GM12873 (cell line): ENCODE data around the gene L3MBTL2.

ENCODE experiments used
- TF ChIP-seq, protein P1 (sequence below): IDR thresholded peaks from 2 replicates; pipeline ENCODE4 v1.5.1; 2012; ENCODE audit warnings: low read depth, mild to moderate bottlenecking, moderate library complexity, low read length, control low read depth; ENCODE audit not compliant: insufficient read depth; ENCODE audit errors: missing control alignments

Gene L3MBTL2

GRCh38 chr22:41245917-41246499 is 40.9 kb downstream of the L3MBTL2 start:
- TF ChIP-seq, protein P1, sequence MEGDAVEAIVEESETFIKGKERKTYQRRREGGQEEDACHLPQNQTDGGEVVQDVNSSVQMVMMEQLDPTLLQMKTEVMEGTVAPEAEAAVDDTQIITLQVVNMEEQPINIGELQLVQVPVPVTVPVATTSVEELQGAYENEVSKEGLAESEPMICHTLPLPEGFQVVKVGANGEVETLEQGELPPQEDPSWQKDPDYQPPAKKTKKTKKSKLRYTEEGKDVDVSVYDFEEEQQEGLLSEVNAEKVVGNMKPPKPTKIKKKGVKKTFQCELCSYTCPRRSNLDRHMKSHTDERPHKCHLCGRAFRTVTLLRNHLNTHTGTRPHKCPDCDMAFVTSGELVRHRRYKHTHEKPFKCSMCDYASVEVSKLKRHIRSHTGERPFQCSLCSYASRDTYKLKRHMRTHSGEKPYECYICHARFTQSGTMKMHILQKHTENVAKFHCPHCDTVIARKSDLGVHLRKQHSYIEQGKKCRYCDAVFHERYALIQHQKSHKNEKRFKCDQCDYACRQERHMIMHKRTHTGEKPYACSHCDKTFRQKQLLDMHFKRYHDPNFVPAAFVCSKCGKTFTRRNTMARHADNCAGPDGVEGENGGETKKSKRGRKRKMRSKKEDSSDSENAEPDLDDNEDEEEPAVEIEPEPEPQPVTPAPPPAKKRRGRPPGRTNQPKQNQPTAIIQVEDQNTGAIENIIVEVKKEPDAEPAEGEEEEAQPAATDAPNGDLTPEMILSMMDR, result no peak

DNA sequence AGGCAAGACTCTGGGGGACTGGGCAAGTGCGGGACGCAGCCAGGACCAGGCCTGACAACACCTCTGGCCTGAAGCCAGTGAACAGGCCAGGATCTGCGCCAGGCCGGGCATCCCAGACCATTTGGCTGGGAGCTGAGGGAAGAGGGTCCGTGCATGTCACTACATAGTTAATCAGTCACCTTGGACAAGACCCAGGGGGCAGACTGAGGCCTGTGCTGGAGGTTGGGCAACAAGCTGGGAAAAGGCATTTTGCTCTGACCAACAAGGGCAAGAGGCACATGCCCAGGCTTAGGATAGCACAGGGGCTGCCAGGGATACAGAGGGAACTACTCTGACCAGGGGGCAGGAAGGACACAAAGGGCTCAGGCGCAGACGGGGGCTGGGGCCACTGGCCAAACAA is 42.6 kb downstream of the L3MBTL2 start:
- TF ChIP-seq, protein P1, result no peak

- TF ChIP-seq, protein P1, result no peak
Measured at GRCh38 chr22:41248314-41248713, 43.2 kb downstream of the L3MBTL2 start.

DNA sequence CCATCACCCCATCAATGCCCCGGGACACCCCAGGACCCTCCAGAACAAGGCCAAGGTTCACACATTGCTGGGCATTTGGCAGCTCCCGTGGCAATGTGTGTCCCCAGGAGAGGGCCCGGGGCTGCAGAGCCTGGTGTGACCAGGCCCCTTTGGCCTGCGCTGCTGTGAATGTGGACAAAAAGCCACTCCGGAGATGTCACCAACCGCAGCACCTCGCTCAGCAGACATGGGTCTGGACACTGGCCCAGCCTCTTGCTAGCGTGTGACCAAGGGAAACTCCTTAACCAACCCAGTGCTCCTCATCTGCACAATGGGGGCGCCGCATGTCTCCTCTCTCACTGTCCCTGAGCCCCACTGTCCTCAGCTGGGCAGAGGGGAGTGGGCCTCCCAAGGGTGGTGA is 43.6 kb downstream of the L3MBTL2 start:
- TF ChIP-seq, protein P1, result no peak

DNA sequence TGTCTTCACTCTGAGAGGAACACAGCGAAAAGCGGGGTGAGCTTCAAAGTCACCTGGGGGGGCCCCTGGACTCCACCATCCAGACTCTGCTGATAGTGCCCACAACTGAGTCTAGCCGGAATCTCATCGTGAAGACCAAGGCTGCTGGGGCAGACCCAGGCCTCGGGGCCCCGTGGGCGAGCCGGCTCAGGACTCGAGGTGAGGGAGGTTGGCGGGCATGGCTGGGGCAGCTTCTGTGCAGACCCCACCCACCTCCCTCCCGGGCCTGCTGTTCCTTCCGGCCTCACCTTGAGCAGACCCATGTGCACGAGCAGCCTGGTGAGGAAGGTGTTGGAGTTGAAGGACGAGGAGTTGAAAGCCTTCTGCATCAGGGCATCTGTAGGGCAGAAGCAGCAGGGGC is 44.3 kb downstream of the L3MBTL2 start:
- TF ChIP-seq, protein P1, result no peak

GRCh38 chr22:41250127-41250526 is 45.0 kb downstream of the L3MBTL2 start:
- TF ChIP-seq, protein P1, result no peak

DNA sequence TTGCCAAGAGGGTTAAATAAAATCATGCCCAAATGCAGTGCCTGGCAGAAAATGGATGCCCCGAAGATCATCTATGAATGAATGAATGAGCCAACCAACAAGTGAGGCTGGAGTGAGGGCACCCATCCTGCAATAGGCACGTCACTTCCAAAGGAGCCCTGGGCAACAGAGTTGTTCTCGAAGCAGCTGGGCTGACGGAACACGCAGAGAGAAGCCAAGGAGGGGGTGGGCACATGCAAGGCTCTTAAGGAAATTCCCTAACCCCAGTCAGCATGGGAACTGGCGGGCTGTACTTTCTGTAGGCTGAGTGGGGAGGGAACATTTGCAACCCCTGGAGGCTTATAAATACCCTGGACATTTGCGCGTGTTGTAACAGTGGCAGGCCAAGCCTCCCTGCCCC is 47.3 kb downstream of the L3MBTL2 start:
- TF ChIP-seq, protein P1, result no peak
